ACC112 (cell line): ENCODE data around the gene KIF27.
A peak's percentile ranks its signal among the peaks of the same experiment; 100 is the strongest.
"Not testable (repeated sequence)": the region's sequence is repeated elsewhere in the genome, so short reads cannot be mapped to it uniquely, and the experiment has no call there.

ENCODE experiments used
- H2AFZ ChIP-seq: fragments of 200-600 bp; sonication (generic); one replicate; pipeline ENCODE4 v1.6.0; 2017; ENCODE audit warnings: antibody characterized with exemption, low read length; ENCODE audit not compliant: unreplicated experiment
- H3K27ac ChIP-seq: fragments of 200-600 bp; sonication (generic); 2 replicates; pipeline ENCODE4 v1.5.1; 2014; ENCODE audit warnings: low read depth, mild to moderate bottlenecking, antibody characterized with exemption, low read length, moderate library complexity
- H3K27me3 ChIP-seq: fragments of 200-600 bp; sonication (generic); 2 replicates; pipeline ENCODE4 v1.6.1; 2014; ENCODE audit warnings: mild to moderate bottlenecking, antibody characterized with exemption, low read length, moderate library complexity, mixed read lengths; ENCODE audit not compliant: insufficient read depth
- H3K36me3 ChIP-seq: fragments of 200-600 bp; sonication (generic); 2 replicates; pipeline ENCODE4 v1.6.1; 2016; ENCODE audit warnings: mild to moderate bottlenecking, antibody characterized with exemption, low read length, moderate library complexity, mixed read lengths; ENCODE audit not compliant: insufficient read depth
- H3K4me1 ChIP-seq: fragments of 200-600 bp; sonication (generic); one replicate; pipeline ENCODE4 v1.6.1; 2016; ENCODE audit warnings: low read length, mixed read lengths; ENCODE audit not compliant: insufficient read depth, unreplicated experiment, control insufficient read depth
- H3K4me3 ChIP-seq: fragments of 200-600 bp; sonication (generic); 2 replicates; pipeline ENCODE4 v1.5.1; 2014; ENCODE audit warnings: mild to moderate bottlenecking, low read depth, low read length
- H3K79me2 ChIP-seq: fragments of 200-600 bp; sonication (generic); one replicate; pipeline ENCODE4 v1.6.0; 2016; ENCODE audit warnings: low read length; ENCODE audit not compliant: control insufficient read depth, unreplicated experiment, insufficient read depth

KIF27 gene

DNA sequence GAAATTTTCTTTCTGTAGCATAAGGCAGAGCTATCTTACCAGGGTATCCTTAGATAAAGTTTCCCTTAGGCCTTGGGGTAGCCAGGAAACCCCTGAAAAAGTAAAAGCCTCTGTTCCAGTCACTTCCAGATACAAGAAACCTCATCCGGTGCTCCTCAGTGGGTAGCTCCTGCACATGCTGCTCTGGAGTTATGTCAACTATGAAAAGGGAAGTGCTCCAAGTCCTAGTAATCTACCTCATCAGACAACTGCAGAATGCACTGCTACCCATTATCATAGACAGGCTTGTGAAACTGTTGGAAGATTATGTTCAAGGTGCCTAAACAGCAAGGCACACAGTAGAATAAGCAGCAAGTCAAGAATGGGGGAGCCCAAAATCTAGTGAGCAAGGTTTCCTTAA lies 112.0 kb downstream of the KIF27 start:
- not testable (repeated sequence) for H3K27ac ChIP-seq, H3K4me3 ChIP-seq

DNA sequence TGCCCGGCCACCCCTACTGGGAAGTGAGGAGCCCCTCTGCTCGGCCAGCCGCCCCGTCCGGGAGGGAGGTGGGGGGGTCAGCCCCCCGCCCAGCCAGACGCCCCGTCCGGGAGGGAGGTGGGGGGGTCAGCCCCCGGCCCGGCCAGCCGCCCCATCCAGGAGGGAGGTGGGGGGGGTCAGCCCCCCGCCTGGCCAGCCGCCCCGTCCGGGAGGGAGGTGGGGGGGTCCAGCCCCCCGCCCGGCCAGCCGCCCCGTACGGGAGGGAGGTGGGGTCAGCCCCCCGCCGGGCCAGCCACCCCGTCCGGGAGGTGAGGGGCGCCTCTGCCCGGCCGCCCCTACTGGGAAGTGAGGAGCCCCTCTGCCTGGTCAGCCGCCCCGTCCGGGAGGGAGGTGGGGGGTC lies 116.8 kb downstream of the KIF27 start:
- H3K27me3 ChIP-seq, H3K27ac ChIP-seq, H2AFZ ChIP-seq, H3K4me3 ChIP-seq, H3K79me2 ChIP-seq, H3K36me3 ChIP-seq, H3K4me1 ChIP-seq: not testable (repeated sequence)

More for the DNA sequence above, 112.0 kb downstream of the KIF27 start:
- not testable (repeated sequence) for H3K4me1 ChIP-seq, H3K79me2 ChIP-seq, H2AFZ ChIP-seq, H3K36me3 ChIP-seq, H3K27me3 ChIP-seq

DNA sequence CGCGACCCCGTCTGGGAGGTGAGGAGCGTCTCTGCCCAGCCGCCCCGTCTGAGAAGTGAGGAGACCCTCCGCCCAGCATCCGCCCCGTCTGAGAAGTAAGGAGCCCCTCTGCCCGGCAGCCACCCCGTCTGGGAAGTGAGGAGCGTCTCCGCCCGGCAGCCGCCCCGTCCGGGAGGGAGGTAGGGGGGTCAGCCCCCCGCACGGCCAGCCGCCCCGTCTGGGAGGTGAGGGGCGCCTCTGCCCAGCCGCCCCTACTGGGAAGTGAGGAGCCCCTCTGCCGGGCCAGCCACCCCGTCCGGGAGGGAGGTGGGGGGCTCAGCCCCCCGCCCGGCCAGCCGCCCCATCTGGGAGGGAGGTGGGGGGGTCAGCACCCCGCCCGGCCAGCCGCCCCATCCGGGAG lies 117.3 kb downstream of the KIF27 start:
- H3K4me3 ChIP-seq, H2AFZ ChIP-seq, H3K79me2 ChIP-seq, H3K4me1 ChIP-seq, H3K27me3 ChIP-seq, H3K27ac ChIP-seq, H3K36me3 ChIP-seq: not testable (repeated sequence)

DNA sequence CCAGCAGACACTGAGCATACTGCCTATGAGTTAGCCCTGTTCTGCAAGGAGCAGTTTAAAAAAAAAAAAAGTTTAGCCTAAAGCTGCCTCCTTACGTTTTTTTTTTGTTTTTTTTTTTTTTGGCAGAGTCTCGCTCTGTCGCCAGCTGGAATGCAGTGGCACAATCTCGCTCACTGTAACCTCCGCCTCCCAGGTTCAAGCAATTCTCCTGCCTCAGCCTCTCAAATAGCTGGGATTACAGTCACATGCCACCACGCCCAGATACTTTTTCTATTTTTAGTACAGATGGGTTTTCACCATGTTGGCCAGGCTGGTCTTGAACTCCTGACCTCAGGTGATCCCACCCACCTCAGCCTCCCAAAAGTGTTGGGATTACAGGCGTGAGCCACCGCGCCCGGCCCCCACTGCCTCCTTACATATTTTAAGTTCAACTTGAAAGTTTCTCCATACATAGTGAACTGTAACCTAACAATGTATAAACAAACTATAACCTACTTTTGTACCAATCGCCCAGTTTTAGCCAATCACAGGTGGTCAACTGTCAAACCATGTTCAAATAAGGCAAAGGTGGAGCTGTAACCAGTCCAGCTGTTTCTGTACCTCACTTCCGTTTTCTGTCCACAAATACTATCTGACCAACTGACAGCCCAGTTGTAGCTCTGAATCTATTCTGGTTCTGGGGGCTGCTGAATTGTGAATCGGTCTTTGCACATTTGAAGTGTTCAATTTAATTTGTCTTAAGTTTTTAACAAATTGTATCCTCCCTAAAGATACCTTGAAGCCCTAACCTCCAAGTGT lies 120.8 kb downstream of the KIF27 start:
- Histone ChIP-seq H3K4me3 (no peak overlapping the region), H3K27ac (no peak overlapping the region), H3K4me1 (no peaks in the 10 kb centered on the region), H3K36me3 (no peaks in the 10 kb centered on the region), H2AFZ (no peak overlapping the region), H3K79me2 (no peaks in the 10 kb centered on the region), H3K27me3 (no peaks in the 10 kb centered on the region)

DNA sequence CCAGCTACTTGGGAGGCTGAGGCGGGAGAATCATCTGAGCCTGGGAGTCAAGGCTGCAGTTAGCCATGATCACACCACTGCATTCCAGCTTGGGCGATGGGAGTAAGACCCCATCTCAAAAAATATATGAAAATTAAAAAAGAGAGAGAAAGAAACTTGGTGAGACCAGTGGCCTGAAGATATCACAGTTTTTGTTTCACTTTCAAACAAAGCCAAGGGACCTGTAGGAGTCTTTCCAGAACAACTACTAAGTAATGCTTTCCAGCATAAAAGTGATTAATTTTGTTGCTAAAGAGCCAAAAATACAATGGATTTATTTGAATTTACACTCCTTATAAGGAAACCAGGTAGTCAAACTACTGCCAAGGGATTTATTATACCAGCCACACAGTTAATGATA lies 127.2 kb downstream of the KIF27 start:
- Histone ChIP-seq H2AFZ (peak overlapping the region; percentile 15), H3K36me3 (no peaks in the 10 kb centered on the region), H3K4me1 (no peaks in the 10 kb centered on the region), H3K27me3 (no peaks in the 10 kb centered on the region), H3K4me3 (no peak overlapping the region), H3K79me2 (no peaks in the 10 kb centered on the region), H3K27ac (no peak overlapping the region)

DNA sequence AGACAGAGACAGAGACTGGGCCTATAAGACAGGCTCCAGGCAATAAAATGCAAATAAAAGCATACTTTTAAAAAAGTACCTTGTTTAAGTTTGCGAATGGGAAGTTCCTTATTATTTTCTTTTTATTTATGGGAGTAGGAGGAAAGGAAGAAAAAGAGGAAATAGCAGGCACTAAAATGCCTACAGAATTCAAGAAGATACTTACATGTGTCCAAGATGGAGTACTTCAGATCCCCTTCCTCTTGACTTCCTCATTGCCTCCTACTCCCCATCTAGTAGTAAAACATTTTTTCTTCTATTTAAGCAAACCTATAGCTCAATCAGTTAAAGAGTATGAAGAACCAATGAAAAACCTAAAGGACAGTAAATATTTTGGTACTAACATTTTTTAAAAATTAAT lies 128.5 kb downstream of the KIF27 start:
- no peak overlapping the region for H2AFZ ChIP-seq
- no peak overlapping the region for H3K27ac ChIP-seq
- H3K79me2 ChIP-seq, result no peaks in the 10 kb centered on the region

More for the DNA sequence above, 128.5 kb downstream of the KIF27 start:
- no peaks in the 10 kb centered on the region for H3K4me1 ChIP-seq
- H3K36me3 ChIP-seq, result no peaks in the 10 kb centered on the region
- no peak overlapping the region for H3K4me3 ChIP-seq
- H3K27me3 ChIP-seq, result no peaks in the 10 kb centered on the region
